ENCODE data around the gene SENP2.

DNA sequence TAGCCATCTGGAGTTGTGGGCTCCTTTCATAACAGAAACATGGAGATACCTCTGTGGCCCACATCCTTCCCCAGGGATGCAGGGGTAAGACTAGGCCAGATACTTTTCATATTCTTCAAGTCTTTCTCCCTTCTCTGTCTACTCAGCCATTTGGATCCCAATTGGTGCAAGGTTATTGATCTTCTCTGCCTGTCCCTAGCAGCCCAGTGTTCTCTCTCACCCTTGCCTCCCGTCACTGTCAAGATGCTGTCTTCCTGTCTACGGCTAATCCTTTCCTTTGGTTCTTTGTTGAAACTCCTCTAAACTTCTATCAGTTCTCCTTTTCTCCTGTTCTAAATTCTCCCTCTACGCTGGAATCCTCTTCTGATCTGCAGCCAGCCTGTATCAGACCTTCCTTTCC is 51.3 kb downstream of the SENP2 start:
- TF ChIP-seq CTCF (IDR thresholded peaks at IDR 0.05) (no peak), POLR2A (IDR thresholded peaks at IDR 0.05; ENCODE audit: low read length) (no peak), KDM1A (IDR thresholded peaks at IDR 0.05; ENCODE audit: low read depth) (no peak), MAX (IDR thresholded peaks at IDR 0.05) (no peak)
- TF ChIP-seq, protein P1, sequence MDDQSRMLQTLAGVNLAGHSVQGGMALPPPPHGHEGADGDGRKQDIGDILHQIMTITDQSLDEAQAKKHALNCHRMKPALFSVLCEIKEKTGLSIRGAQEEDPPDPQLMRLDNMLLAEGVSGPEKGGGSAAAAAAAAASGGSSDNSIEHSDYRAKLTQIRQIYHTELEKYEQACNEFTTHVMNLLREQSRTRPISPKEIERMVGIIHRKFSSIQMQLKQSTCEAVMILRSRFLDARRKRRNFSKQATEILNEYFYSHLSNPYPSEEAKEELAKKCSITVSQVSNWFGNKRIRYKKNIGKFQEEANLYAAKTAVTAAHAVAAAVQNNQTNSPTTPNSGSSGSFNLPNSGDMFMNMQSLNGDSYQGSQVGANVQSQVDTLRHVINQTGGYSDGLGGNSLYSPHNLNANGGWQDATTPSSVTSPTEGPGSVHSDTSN (IDR thresholded peaks at IDR 0.05) = no peak
